ENCODE data around the gene CPAMD8. TPM values are rescaled to one million over a fixed set of nuclear protein-coding genes. Genes with fewer than 3 reads are reported as not detected.

The CPAMD8 gene
- total and polyA plus RNA-seq, 9 of the 15 experiments (the other 6 are each of a cell fraction or from before 2014, with no cell fraction given) = 0.20 to 2.1 (median 1.3) TPM

GRCh38 chr19:16978156-16978555 is 48.5 kb downstream of the CPAMD8 start:
- POLR2A ChIA-PET = no interaction called here
- Histone ChIP-seq H3K4me2 (ENCODE audit: insufficient read depth, low read length) (no peak overlapping the region), H3K27me3 (ENCODE audit: control insufficient read depth in 2 of 2, insufficient read depth in 2 of 2, low read length in 2 of 2) (peaks cover 0 to 13% of the 10 kb centered on the region in 2 experiments; a peak in 3 of 5 replicates), H2AFZ (ENCODE audit: low read depth, low read length) (no peak overlapping the region), H3K9me1 (ENCODE audit: control insufficient read depth, insufficient read depth, low read length) (peaks cover 2% of the 10 kb centered on the region), H3K4me3 (no peak overlapping the region), H3K9ac (ENCODE audit: insufficient read depth in 1 of 2, low read depth in 2 of 2, low read length in 2 of 2) (no peak overlapping the region), H3K9me3 (replicated peaks; ENCODE audit: control insufficient read depth, insufficient read depth, low read depth, low read length) (no peaks in the 10 kb centered on the region), H4K20me1 (replicated peaks; ENCODE audit: control insufficient read depth, insufficient read depth, low read length) (no peaks in the 10 kb centered on the region; the same call in 1 of the 2 replicates), H3K36me3 (ENCODE audit: control insufficient read depth, insufficient read depth, low read length) (no peaks in the 10 kb centered on the region), H3K27ac (ENCODE audit: extremely low read depth, low read depth, low read length) (no peak overlapping the region), H3K79me2 (ENCODE audit: control insufficient read depth, insufficient read depth, low read length) (no peaks in the 10 kb centered on the region), H3K4me1 (replicated peaks in 1 of 2; ENCODE audit: control insufficient read depth in 2 of 2, insufficient read depth in 2 of 2, low read length in 2 of 2) (no peaks in the 10 kb centered on the region)
- ATAC-seq (no peak), FAIRE-seq (no peak), DNase-seq (ENCODE audit: extremely low read depth in 1 of 4, low spot score in 3 of 4) (no peak)
- in situ Hi-C loops (cut with MboI) = no loop called here
- no TSS peak for BruUV-seq (replicated peaks)
- WGBS (ENCODE audit: insufficient coverage, low coverage, missing lambda C conversion rate) = 0% methylated on average over 2 of the region's 2 CpGs
- no peak for TF ChIP-seq ZNF121 (CRISPR knock-in tag; conservative IDR thresholded peaks at IDR 0.05)
- TF ChIP-seq ZNF217 (CRISPR knock-in tag; IDR thresholded peaks at IDR 0.05) = no peak
- no peak for TF ChIP-seq PML (IDR thresholded peaks at IDR 0.05; ENCODE audit: low read length)
- TF ChIP-seq PHF20 (IDR thresholded peaks at IDR 0.05; ENCODE audit: partially characterized antibody) = no peak
- no peak for TF ChIP-seq PHF8 (IDR thresholded peaks at IDR 0.05; ENCODE audit: borderline replicate concordance, low read length)
- TF ChIP-seq, protein P1, sequence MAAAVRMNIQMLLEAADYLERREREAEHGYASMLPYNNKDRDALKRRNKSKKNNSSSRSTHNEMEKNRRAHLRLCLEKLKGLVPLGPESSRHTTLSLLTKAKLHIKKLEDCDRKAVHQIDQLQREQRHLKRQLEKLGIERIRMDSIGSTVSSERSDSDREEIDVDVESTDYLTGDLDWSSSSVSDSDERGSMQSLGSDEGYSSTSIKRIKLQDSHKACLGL (CRISPR knock-in tag; IDR thresholded peaks at IDR 0.05; ENCODE audit: borderline replicate concordance, poor library complexity, severe bottlenecking) = no peak
- no peak for TF ChIP-seq KAT7 (CRISPR knock-in tag; IDR thresholded peaks at IDR 0.05; ENCODE audit: borderline replicate concordance)
- TF ChIP-seq FOXA3 (CRISPR knock-in tag; conservative IDR thresholded peaks at IDR 0.05 in 1 of 2, IDR thresholded peaks at IDR 0.05 in 1 of 2) = no peak
- no peak for TF ChIP-seq ZNF12 (CRISPR knock-in tag; IDR thresholded peaks at IDR 0.05)
- TF ChIP-seq ZSCAN29 (IDR thresholded peaks at IDR 0.05) = no peak
- no peak for TF ChIP-seq CHD4 (IDR thresholded peaks at IDR 0.05; ENCODE audit: insufficient read depth, insufficient replicate concordance, low read depth, low read length, poor library complexity, severe bottlenecking)
- no peak for TF ChIP-seq SRSF3 (IDR thresholded peaks at IDR 0.05; ENCODE audit: insufficient read depth, low read length)
- no peak for TF ChIP-seq HMBOX1 (IDR thresholded peaks at IDR 0.05)
- no peak for TF ChIP-seq ZNF263 (CRISPR knock-in tag; IDR thresholded peaks at IDR 0.05; ENCODE audit: borderline replicate concordance)
- no peak for TF ChIP-seq MITF (IDR thresholded peaks at IDR 0.05)
- TF ChIP-seq GABPB1 (CRISPR knock-in tag; IDR thresholded peaks at IDR 0.05) = no peak
- CTCF ChIA-PET (ENCODE audit: low intra/inter-chr PET ratio) = no interaction called here
- intact Hi-C loops (cut with micrococcal nuclease) = no loop called here
